Tibial artery (tissue), 4 donors: ENCODE results near the gene PRM1.

ENCODE experiments used
- DNase-seq, 2 donors: peaks; one replicate each; pipeline ENCODE4 v3.0.0-alpha.2; 2019
- H3K27ac ChIP-seq, 2 donors: fragments of 200-600 bp; sonication (generic) in 1 of 2; 1 replicate in 1 of 2; 2 replicates in 1 of 2; pipeline ENCODE4 v1.5.1; 2018 to 2019; ENCODE audit warnings: mild to moderate bottlenecking in 1 of 2
- H3K27me3 ChIP-seq, 2 donors: fragments of 200-600 bp; sonication (generic) in 1 of 2; one replicate each; pipeline versions ENCODE4 v1.5.1 to v1.6.0; 2016 to 2019
- H3K36me3 ChIP-seq, 3 donors: fragments of 200-600 bp; sonication (generic) in 2 of 3; one replicate each; pipeline ENCODE4 v1.5.1; 2016 to 2019; ENCODE audit warnings: mild to moderate bottlenecking in 2 of 3
- H3K4me1 ChIP-seq, 4 donors: fragments of 200-600 bp; sonication (generic) in 2 of 4; 1 replicate in 3 of 4; 2 replicates in 1 of 4; pipeline ENCODE4 v1.5.1; 2016 to 2019
- H3K4me3 ChIP-seq, 2 donors: fragments of 200-600 bp; sonication (generic) in 1 of 2; 1 replicate in 1 of 2; 2 replicates in 1 of 2; pipeline ENCODE4 v1.5.1; 2018 to 2019; ENCODE audit warnings: mild to moderate bottlenecking in 2 of 2
- H3K9me3 ChIP-seq, 3 donors: fragments of 200-600 bp; sonication (generic) in 1 of 3; one replicate each; pipeline ENCODE4 v1.5.1; 2016 to 2019
- intact Hi-C: fragments of 100-400 bp; cut with DNase I; formaldehyde crosslinking; loops from one replicate; pipeline ENCODE4 v1.15.0; 2023; ENCODE audit warnings: low total_unique reads
- TF ChIP-seq, protein P1 (sequence below), 2 experiments: fragments of 200-600 bp in 1 of 2; fragments of 450-650 bp in 1 of 2; IDR thresholded peaks; one replicate each; pipeline ENCODE4 v1.5.1; 2017 to 2019; ENCODE audit warnings: antibody characterized with exemption in 2 of 2, mild to moderate bottlenecking in 1 of 2, moderate library complexity in 1 of 2

The PRM1 gene

DNA sequence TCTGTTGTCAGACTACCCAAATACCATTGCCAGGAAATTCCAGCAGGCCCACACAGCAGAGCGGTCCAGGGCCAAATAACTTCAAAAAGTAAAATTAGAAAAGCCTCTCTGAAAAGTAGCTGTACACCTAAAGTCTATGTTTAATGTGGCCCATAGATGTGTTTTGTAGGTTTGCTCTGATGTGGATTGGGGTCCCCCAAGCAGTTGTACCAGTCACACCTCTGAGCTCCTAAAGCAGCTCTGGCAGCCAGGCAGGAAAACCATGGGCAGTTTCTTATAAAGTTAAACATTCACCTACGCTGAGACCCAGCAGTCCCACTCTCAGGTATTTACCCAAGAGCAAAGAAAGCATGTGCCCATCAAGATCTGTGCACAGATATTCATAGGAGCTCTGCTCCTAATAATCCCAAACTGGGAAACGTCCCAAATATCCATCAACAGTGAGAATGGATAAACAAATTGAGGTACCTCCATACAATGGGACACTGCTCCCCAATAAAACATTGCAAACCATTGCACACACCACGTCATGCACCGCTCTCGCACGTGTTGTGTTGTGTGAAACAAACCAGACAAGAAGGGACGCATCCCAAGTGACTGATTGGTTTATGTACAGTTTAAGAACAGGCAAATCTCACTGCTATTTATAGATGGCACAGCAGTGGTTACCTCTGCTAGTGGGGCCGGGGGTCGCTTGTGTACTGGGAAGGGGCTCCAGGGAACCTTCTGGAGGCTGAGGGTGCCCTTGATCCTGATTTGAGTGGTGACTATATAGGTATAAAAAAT is 15.8 kb upstream of the PRM1 start:
- Histone ChIP-seq H3K4me3 (peak overlapping the region in 1 of 2 donors; percentile 35), H3K9me3 (no peaks in the 10 kb centered on the region), H3K36me3 (no peaks in the 10 kb centered on the region), H3K27me3 (no peaks in the 10 kb centered on the region), H3K27ac (no peak overlapping the region), H3K4me1 (peaks cover 0 to 17% (median 10%) of the 10 kb centered on the region in 4 donors)
- no peak for DNase-seq
- TF ChIP-seq, protein P1, sequence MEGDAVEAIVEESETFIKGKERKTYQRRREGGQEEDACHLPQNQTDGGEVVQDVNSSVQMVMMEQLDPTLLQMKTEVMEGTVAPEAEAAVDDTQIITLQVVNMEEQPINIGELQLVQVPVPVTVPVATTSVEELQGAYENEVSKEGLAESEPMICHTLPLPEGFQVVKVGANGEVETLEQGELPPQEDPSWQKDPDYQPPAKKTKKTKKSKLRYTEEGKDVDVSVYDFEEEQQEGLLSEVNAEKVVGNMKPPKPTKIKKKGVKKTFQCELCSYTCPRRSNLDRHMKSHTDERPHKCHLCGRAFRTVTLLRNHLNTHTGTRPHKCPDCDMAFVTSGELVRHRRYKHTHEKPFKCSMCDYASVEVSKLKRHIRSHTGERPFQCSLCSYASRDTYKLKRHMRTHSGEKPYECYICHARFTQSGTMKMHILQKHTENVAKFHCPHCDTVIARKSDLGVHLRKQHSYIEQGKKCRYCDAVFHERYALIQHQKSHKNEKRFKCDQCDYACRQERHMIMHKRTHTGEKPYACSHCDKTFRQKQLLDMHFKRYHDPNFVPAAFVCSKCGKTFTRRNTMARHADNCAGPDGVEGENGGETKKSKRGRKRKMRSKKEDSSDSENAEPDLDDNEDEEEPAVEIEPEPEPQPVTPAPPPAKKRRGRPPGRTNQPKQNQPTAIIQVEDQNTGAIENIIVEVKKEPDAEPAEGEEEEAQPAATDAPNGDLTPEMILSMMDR (IDR thresholded peaks at IDR 0.05) = no peak
- intact Hi-C loops = no loop called here

DNA sequence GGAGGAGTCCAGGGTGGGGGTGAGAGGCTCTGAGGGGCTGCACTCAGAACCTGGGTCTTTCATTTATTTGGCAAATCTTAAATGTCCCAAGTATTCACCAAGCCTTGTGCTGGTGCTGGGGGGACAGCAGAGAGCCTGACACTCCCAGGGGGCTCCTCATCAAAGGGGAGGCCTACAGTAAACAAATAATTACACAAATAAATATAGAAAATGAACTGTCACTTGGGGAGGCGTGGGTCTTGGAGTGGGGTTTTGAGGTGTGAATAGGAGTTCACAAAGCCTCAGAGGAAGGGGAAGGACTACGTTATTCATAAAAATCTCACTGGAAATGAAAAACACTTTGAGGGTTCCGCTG is 15.2 kb upstream of the PRM1 start:
- Histone ChIP-seq H3K27ac (no peak overlapping the region), H3K36me3 (no peaks in the 10 kb centered on the region), H3K27me3 (no peaks in the 10 kb centered on the region), H3K9me3 (no peaks in the 10 kb centered on the region), H3K4me1 (peaks cover 0 to 17% (median 10%) of the 10 kb centered on the region in 4 donors), H3K4me3 (no peak overlapping the region)
- TF ChIP-seq, protein P1 (IDR thresholded peaks at IDR 0.05) = no peak
- no peak for DNase-seq
- intact Hi-C loops = no loop called here

DNA sequence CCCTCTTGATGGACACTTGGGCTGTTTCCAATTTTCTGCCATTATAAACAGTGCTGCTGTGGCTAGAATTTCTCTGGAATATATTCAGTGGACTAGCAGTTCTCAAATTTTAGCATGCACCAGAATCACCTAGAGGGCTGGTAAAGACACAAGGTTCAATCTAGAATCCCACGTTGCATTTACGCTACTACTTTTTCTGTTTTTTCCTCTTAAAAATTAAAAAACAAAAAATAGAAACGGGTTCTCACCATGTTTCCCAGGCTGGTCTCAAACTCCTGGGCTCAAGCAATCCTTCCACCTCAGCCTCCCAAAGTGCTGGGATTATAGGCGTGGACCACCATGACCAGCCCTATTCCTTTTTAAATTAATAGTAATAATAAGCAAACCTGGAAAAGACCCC is 14.5 kb upstream of the PRM1 start:
- Histone ChIP-seq H3K4me1 (peaks cover 0 to 17% (median 10%) of the 10 kb centered on the region in 4 donors), H3K27me3 (no peaks in the 10 kb centered on the region), H3K27ac (no peak overlapping the region), H3K36me3 (no peaks in the 10 kb centered on the region), H3K9me3 (no peaks in the 10 kb centered on the region), H3K4me3 (no peak overlapping the region)
- intact Hi-C loops = no loop called here
- DNase-seq = no peak
- TF ChIP-seq, protein P1 (IDR thresholded peaks at IDR 0.05) = no peak

GRCh38 chr16:11292076-11292748 is 11.1 kb upstream of the PRM1 start:
- intact Hi-C loops = no loop called here
- TF ChIP-seq, protein P1 (IDR thresholded peaks at IDR 0.05) = no peak

DNA sequence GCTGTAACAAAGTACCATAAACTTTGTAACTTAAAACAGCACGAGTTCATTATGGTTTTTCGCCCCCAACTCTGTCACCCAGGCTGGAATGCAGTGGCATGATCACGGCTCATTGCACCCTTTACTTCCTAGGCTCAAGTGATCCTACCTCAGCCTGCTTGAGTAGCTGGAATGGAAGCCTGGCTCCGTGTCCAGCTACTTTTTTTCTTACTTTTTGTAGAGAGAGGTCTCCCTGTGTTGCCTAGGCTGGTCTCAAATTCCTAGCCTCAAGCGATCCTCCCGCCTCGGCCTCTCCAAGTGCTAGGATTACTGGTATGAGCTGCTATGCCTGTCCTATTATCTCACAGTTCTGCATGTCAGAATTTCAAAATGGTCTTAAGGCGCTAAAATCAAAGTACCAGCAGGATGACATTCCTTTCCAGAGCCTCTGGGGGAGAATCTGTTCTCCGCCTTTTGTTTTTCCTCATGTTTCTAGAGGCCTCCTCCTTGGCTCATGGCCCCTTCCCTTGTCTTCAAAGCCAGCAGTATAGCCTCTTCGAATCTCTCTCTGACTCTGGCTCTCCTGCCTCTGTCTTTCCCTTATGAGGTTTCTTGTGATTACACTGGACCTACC is 10.1 kb upstream of the PRM1 start:
- no peaks in the 10 kb centered on the region for H3K27me3 ChIP-seq
- DNase-seq = no peak
- no peaks in the 10 kb centered on the region for H3K4me1 ChIP-seq
- intact Hi-C loops = no loop called here
- no peaks in the 10 kb centered on the region for H3K9me3 ChIP-seq
- H3K36me3 ChIP-seq = no peaks in the 10 kb centered on the region
- no peak overlapping the region for H3K27ac ChIP-seq
- TF ChIP-seq, protein P1 (IDR thresholded peaks at IDR 0.05) = no peak
- H3K4me3 ChIP-seq = no peak overlapping the region

More at GRCh38 chr16:11292076-11292748, 11.1 kb upstream of the PRM1 start:
- Histone ChIP-seq H3K27ac (no peak overlapping the region), H3K9me3 (no peaks in the 10 kb centered on the region), H3K36me3 (no peaks in the 10 kb centered on the region), H3K27me3 (no peaks in the 10 kb centered on the region), H3K4me1 (peaks cover 0 to 8% (median 2%) of the 10 kb centered on the region in 4 donors), H3K4me3 (no peak overlapping the region)
- DNase-seq = no peak
